DND-41 (cell line): ENCODE results near the gene APOA5.

ENCODE experiments used
- CTCF ChIP-seq: IDR thresholded peaks from 2 replicates; pipeline ENCODE4 v1.5.1; 2012; ENCODE audit warnings: borderline replicate concordance, low read length, moderate library complexity, mild to moderate bottlenecking; ENCODE audit not compliant: poor library complexity, severe bottlenecking; ENCODE audit errors: extremely low read depth
- EZH2 ChIP-seq: IDR thresholded peaks from 3 replicates; pipeline ENCODE4 v1.6.1; 2012; ENCODE audit warnings: borderline replicate concordance, low read depth, mild to moderate bottlenecking, moderate library complexity, low read length, inconsistent platforms; ENCODE audit not compliant: severe bottlenecking

DNA sequence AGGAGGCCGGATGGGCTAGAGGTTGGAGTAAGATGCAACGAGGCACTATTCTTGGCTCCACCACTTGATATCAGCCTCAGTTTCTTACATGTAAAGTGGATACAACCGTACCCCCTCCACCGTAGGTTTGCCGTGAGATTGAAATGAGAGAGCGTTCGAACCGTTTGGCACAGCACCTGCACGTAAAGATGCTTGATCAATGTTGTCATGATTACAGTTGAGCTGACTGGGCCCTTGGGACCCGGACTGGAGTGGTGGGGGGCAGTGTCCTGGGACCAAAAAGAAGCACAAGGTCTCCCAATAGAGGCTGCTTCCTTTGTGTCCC lies 41.8 kb upstream of the APOA5 start:
- TF ChIP-seq EZH2: no peak
- TF ChIP-seq CTCF: no peak
